ENCODE data around the gene MARCHF4. TPM values are rescaled to one million over a fixed set of nuclear protein-coding genes. Genes with fewer than 3 reads are reported as not detected.

MARCHF4 gene
- total RNA-seq, 1 donor: 10.8 TPM

DNA sequence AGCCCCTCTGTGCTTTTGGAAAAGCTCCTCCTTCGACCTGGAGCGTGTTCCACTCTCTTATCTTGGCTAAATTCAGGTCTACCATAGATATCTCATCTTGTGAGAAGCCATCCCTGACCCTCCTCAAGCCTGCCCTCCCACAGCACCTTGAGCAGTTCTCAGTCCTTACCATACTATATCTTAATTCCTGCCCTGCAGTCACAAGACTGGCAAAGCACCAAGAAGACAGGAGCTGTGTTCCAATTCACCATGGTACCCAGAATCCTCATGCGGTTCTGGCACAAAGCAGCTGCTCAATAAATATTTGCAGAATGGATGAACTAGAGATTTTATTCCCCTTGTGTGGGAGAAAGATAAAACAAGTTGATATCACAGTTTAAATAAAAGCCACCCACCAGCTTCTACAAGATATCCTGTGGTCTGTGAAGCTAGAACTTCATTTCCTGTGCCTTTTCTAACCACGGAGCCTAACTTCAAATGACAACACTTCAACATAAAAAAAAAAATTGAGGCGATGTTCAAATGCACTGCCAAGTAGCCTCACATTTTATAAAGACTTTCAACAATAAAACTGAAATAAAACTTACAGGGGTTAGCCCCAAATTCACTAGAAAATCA is 19.5 kb downstream of the MARCHF4 start:
- TF ChIP-seq, protein P1, sequence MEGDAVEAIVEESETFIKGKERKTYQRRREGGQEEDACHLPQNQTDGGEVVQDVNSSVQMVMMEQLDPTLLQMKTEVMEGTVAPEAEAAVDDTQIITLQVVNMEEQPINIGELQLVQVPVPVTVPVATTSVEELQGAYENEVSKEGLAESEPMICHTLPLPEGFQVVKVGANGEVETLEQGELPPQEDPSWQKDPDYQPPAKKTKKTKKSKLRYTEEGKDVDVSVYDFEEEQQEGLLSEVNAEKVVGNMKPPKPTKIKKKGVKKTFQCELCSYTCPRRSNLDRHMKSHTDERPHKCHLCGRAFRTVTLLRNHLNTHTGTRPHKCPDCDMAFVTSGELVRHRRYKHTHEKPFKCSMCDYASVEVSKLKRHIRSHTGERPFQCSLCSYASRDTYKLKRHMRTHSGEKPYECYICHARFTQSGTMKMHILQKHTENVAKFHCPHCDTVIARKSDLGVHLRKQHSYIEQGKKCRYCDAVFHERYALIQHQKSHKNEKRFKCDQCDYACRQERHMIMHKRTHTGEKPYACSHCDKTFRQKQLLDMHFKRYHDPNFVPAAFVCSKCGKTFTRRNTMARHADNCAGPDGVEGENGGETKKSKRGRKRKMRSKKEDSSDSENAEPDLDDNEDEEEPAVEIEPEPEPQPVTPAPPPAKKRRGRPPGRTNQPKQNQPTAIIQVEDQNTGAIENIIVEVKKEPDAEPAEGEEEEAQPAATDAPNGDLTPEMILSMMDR (IDR thresholded peaks at IDR 0.05; ENCODE audit: insufficient read depth, low read depth, low read length): no peak
- no peak overlapping the region for H3K4me3 ChIP-seq (ENCODE audit: low read depth, low read length)
- no peak for DNase-seq (ENCODE audit: low read depth)

DNA sequence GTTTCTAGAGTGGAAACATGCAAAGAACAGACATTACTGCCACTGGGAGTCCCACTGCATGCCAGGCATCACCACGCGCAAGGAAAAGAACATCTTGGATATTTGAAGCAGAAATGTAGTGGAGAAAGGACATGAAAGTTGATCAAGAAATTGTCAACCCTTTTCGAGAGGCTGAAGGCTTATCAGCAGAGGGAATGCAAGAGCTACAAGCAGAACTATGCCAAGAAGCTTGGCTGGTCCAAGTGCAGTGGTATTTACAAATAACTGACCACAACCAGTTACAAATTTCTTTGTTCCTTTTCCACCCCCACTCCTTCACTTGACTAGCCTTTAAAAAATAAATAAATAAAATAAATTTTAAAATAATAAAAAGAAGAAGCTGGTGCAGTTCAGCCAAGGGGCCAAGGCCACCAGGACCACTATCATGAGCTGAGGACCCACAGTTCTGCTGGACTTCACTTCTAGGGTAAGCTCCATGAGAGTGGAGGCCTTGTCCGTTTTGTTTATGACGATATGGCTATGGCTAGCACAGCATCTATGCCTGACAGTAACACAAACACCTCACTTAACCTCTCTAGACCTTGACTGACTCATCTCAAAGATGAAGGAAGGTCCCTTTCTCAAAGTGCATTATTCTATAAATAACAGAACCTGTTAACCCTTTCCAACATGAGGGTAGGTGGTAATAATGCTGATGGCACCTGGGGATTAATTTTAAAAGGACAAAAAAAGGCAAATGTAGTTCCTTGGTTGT is 20.9 kb downstream of the MARCHF4 start:
- TF ChIP-seq, protein P1 (IDR thresholded peaks at IDR 0.05; ENCODE audit: insufficient read depth, low read depth, low read length): no peak
- peak; percentile 33 for DNase-seq (ENCODE audit: low read depth)

DNA sequence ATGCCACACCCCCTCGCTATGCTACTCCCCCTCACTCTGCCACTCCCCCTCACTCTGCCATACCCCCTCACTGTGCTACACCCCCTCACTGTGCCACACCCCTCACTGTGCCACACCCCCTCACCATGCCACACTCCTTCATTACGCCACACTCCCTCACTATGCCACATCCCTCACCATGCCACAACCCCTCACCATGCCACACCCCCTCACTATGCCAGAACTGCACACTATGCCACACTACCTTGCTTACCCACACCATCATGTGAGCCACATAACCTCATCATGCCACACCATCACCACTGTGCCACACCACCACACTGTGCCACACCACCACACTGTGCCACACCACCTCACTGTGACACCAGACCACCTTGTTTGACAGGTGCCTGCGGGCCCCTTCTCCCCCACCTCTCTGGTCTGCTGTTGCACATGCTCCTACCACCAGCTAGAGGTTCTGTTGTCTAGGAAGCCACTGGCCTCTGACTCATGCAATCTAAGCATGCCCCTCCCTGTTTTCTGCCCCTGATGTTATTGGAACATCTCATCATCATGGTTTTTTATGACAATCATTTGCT is 22.0 kb downstream of the MARCHF4 start:
- DNase-seq (ENCODE audit: low read depth): peak; percentile 66
- no peak overlapping the region for H3K4me3 ChIP-seq (ENCODE audit: low read depth, low read length)
- TF ChIP-seq, protein P1 (IDR thresholded peaks at IDR 0.05; ENCODE audit: insufficient read depth, low read depth, low read length): no peak

More for the DNA sequence above, 20.9 kb downstream of the MARCHF4 start:
- no peak overlapping the region for H3K4me3 ChIP-seq (ENCODE audit: low read depth, low read length)

DNA sequence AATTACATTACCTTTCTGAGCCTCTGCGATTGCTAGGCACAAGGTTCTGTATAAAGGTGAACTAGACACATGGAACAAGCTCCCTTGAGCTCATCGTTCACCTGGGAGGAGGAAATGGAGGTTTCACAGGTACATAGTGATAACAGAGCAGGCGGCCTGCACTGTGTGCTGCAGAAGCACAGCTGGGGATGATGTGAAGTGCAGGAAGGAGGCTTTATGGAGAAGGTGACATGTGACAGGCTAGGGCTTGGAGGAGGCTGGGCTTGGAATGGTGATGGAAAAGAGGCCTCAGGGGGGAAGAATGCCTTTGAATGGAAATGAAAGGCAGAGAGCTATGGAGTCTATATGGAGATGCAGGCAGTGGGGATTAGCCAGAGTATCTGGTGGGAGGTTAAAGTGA is 22.9 kb downstream of the MARCHF4 start:
- DNase-seq (ENCODE audit: low read depth): no peak
- no peak overlapping the region for H3K4me3 ChIP-seq (ENCODE audit: low read depth, low read length)
- TF ChIP-seq, protein P1 (IDR thresholded peaks at IDR 0.05; ENCODE audit: insufficient read depth, low read depth, low read length): no peak

DNA sequence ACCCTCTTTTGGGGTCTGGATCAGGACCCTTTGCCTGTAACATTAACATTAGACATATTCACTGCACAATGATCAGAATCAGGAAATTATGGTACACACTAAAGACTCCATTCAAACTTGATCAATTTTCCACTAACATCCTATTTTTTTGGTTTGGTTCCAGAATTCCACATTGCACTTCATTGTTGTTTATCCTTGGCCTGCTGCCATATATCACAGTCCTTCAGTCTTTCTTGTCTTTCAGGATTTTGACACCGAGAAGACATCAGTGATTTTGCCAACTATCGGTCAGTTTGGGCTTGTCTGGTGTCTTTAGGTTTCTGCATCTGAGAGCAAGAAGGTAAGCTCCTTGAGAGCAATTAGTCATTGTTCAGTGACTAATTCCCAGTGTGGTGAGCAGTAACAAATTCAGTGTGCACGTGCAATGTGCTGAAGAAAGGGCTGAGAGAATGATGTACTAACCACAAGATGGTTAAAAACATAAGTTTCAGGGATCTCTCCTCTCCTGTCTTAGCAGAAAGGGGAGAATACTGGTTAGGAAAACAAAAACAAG is 23.5 kb downstream of the MARCHF4 start:
- peak; percentile 59 for DNase-seq (ENCODE audit: low read depth)
- H3K4me3 ChIP-seq (ENCODE audit: low read depth, low read length): no peak overlapping the region
- TF ChIP-seq, protein P1 (IDR thresholded peaks at IDR 0.05; ENCODE audit: insufficient read depth, low read depth, low read length): no peak

DNA sequence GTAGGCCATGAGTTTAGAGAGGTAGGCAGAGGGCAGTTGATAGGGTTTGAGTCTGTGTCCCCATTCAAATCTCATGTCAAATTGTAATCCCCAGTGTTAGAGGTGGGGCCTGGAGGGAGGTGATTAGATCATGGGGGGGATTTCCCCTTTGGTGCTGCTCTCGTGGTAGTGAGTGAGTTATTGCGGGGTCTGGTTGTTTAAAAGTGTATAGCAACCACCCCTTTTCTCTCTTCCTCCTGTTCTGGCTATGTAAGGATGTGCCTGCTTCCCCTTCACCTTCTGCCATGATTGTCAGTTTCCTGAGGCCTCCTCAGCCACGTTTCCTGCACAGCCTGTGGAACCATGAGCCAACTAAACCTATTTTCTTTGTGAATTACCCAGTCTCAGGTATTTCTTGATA is 25.5 kb downstream of the MARCHF4 start:
- TF ChIP-seq, protein P1 (IDR thresholded peaks at IDR 0.05; ENCODE audit: insufficient read depth, low read depth, low read length): no peak
- no peak for DNase-seq (ENCODE audit: low read depth)
- H3K4me3 ChIP-seq (ENCODE audit: low read depth, low read length): no peak overlapping the region
